Suprapubic skin (tissue), 4 donors: Measurements from ENCODE around the gene SPECC1L. TPM values are rescaled to one million over a fixed set of nuclear protein-coding genes. Genes with fewer than 3 reads are reported as not detected.
"Not testable (repeated sequence)": the region's sequence is repeated elsewhere in the genome, so short reads cannot be mapped to it uniquely, and the experiment has no call there.

Experiments
- DNase-seq, 2 donors: peaks; one replicate each; pipeline ENCODE4 v3.0.0-alpha.2; 2019; ENCODE audit warnings: low spot score in 2 of 2
- H3K27ac ChIP-seq: fragments of 200-600 bp; sonication (generic); one replicate; pipeline ENCODE4 v1.5.1; 2019
- H3K27me3 ChIP-seq: fragments of 200-600 bp; sonication (generic); one replicate; pipeline ENCODE4 v1.5.1; 2019
- H3K36me3 ChIP-seq: fragments of 200-600 bp; sonication (generic); one replicate; pipeline ENCODE4 v1.5.1; 2019
- H3K4me1 ChIP-seq: fragments of 200-600 bp; sonication (generic); one replicate; pipeline ENCODE4 v1.5.1; 2019
- H3K4me3 ChIP-seq: fragments of 200-600 bp; sonication (generic); one replicate; pipeline ENCODE4 v1.5.1; 2019; ENCODE audit warnings: mild to moderate bottlenecking
- H3K9me3 ChIP-seq: fragments of 200-600 bp; sonication (generic); one replicate; pipeline ENCODE4 v1.5.1; 2019
- EP300 ChIP-seq: sonication (generic); formaldehyde crosslinking; IDR thresholded peaks from one replicate; pipeline ENCODE4 v1.6.1; 2017; ENCODE audit warnings: antibody characterized with exemption
- POLR2A ChIP-seq, 2 donors: fragments of 450-650 bp; IDR thresholded peaks; one replicate each; pipeline ENCODE4 v1.6.1; 2017; ENCODE audit warnings: antibody characterized with exemption in 2 of 2, mild to moderate bottlenecking in 2 of 2, moderate library complexity in 2 of 2
- POLR2AphosphoS5 ChIP-seq, 3 donors: sonication (generic); formaldehyde crosslinking; IDR thresholded peaks; one replicate each; pipeline ENCODE4 v1.6.1; 2017; ENCODE audit warnings: antibody characterized with exemption in 3 of 3
- WGBS: methylation state at CpG from one replicate; pipeline ENCODE4 v1.1.5; 2018; 5-methylcytosine and 5-hydroxymethylcytosine counted together
- total RNA-seq, 4 donors: library from RNA; depleted of rRNA; stranded (reverse); fragments of >200 nt; gene quantifications; one replicate each; pipeline ENCODE4 v1.1.0, GENCODE V29; 2016
- TF ChIP-seq, protein P1 (sequence below), 2 donors: fragments of 200-600 bp in 1 of 2; fragments of 450-650 bp in 1 of 2; sonication (generic) in 1 of 2; IDR thresholded peaks; one replicate each; pipeline ENCODE4 v1.5.1; 2016 to 2019; ENCODE audit warnings: antibody characterized with exemption in 2 of 2, mild to moderate bottlenecking in 1 of 2, moderate library complexity in 1 of 2

The SPECC1L gene
- total RNA-seq, 4 donors from 2014 or later = 15.7 to 28.5 (median 21.4) TPM

DNA sequence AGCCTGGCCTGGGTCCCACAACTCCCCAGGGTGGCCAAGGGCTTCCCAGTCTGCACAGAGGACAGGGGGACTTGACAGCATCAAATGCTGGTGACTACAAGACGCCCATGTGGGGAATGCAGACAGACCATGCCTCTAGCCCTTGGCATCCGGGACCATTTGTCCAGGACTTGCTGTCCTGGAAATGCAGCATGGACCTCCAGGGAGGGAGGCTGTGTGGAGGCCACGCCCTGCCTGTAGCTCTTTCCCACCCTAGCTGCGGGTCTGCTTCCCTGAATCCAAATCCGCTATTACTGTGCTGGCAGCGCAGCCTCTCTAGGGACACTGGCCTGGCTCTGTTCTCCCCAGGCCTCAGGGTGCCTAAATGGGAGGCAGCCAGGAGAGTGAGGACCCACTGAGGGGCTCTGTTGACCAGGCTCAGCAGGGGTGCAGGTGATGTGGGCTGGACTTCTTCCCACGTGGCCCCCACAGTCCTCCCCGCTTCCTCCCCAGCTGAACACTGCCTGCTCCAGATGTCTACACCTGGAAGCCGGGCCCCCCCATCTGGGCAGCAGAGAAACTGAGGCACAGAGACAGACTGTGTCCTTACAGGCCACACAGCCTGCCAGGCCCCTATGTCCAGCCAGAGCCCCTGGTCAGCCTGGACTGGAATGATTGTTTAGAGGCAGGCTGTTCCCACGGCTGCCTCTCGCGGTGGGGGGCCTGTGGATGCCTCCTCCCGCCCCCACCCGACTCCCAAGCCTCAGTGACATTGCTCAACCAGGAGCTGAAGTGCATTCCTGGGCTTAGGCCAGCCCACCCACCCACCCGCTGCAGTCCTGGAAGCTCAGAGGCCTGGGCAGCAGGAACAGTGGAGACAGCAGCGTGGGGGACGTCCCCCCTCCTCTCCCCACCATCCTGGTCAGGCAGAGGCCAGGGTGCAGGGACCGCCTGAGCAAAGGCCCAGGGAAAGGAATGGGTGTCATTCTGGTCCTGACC lies 24.8 kb upstream of the SPECC1L start:
- not testable (repeated sequence) for H3K9me3 ChIP-seq, H3K27me3 ChIP-seq, H3K36me3 ChIP-seq
- H3K4me3 ChIP-seq = peak overlapping the region; percentile 47
- peaks cover 46% of the 10 kb centered on the region for H3K4me1 ChIP-seq
- H3K27ac ChIP-seq = peak overlapping the region; percentile 91
- peak; percentile 88 to 92 for DNase-seq
- whole genome bisulfite sequencing = 30% methylated on average over 2 of the region's 18 CpGs
- TF ChIP-seq POLR2AphosphoS5 (IDR thresholded peaks at IDR 0.05) (peak in 2 of 3 donors; percentile 46 to 97), EP300 (peak; percentile 40)

DNA sequence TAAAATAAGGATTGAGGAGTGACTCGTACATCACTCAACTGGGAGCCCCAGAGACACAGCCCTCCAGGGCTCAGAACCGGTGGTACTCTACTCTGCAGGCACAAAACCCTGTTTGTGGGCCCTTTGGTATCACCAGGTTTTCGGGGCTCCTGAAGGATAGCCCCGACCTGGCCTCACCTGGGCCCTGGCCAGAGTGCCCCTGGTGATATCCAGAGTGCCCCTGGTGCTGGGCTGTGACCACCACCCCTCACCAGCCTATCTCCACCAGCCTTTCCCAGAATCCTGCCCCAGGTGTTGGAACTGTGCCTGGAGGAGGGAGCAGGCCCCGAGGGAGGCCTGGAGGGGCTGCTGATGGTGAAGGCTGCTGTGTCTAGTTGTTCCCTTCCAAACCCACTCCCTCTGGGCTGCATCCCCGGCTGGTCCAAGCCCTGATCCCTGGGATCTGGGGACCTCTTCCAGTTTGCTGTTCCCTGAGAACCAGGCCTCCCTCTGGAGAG lies 23.6 kb upstream of the SPECC1L start:
- Histone ChIP-seq H3K27me3 (no peaks in the 10 kb centered on the region), H3K4me3 (no peak overlapping the region), H3K27ac (peak overlapping the region; percentile 91), H3K36me3 (no peaks in the 10 kb centered on the region), H3K4me1 (peaks cover 45% of the 10 kb centered on the region), H3K9me3 (no peaks in the 10 kb centered on the region)
- WGBS = 62% methylated on average over 4 of the region's 6 CpGs
- no peak for DNase-seq
- TF ChIP-seq, protein P1, sequence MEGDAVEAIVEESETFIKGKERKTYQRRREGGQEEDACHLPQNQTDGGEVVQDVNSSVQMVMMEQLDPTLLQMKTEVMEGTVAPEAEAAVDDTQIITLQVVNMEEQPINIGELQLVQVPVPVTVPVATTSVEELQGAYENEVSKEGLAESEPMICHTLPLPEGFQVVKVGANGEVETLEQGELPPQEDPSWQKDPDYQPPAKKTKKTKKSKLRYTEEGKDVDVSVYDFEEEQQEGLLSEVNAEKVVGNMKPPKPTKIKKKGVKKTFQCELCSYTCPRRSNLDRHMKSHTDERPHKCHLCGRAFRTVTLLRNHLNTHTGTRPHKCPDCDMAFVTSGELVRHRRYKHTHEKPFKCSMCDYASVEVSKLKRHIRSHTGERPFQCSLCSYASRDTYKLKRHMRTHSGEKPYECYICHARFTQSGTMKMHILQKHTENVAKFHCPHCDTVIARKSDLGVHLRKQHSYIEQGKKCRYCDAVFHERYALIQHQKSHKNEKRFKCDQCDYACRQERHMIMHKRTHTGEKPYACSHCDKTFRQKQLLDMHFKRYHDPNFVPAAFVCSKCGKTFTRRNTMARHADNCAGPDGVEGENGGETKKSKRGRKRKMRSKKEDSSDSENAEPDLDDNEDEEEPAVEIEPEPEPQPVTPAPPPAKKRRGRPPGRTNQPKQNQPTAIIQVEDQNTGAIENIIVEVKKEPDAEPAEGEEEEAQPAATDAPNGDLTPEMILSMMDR (IDR thresholded peaks at IDR 0.05) = no peak
- TF ChIP-seq POLR2AphosphoS5 (IDR thresholded peaks at IDR 0.05) (no peak), POLR2A (IDR thresholded peaks at IDR 0.05) (no peak), EP300 (no peak)

DNA sequence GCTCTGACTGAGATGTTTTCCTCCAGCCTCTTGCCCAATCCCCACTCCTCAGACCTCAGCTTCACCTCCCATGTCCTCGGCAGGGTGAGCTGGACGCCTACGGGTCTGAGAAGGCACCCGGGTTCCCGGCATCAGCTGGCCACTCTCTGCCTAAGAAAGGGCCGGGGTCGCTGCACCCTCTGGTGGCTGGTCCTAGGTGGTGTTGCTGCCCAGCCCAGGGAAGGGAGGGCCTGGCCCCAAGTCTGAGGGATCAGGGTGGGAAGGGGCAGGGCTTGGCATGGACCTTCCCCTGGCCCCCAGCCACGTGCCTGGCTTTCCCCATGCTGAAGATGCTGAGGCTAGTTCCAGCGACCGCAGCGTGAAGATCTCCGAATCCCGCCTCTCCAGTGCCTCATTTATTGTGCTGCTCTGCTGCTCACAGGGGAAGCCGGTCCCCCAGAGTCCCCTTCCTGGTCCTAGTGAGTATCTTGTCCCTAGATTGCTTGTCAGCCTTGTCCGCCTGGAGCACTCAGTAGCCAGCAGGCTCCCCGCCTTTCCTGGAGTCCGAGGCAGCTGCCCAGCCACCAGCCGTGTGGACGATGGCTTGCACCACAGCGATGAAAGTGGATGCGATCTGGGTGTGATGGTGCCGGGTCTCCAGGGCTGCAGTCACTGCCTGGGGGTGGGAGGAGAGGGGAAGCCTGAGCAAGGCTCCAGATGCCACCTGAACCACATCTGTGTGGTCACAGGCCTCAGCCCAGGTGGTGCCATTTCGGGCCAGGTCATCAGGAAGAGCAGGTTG lies 22.9 kb upstream of the SPECC1L start:
- H3K27me3 ChIP-seq = no peaks in the 10 kb centered on the region
- no peaks in the 10 kb centered on the region for H3K9me3 ChIP-seq
- TF ChIP-seq EP300 = no peak
- TF ChIP-seq, protein P1 (IDR thresholded peaks at IDR 0.05) = peak; percentile 84 to 92
- TF ChIP-seq POLR2AphosphoS5 (IDR thresholded peaks at IDR 0.05) = peak in 2 of 3 donors; percentile 16 to 73
- H3K4me3 ChIP-seq = no peak overlapping the region
- DNase-seq = peak; percentile 96
- peaks cover 39% of the 10 kb centered on the region for H3K4me1 ChIP-seq
- WGBS = 21% methylated on average over 13 of the region's 23 CpGs
- H3K27ac ChIP-seq = peak overlapping the region; percentile 91
- no peaks in the 10 kb centered on the region for H3K36me3 ChIP-seq

DNA sequence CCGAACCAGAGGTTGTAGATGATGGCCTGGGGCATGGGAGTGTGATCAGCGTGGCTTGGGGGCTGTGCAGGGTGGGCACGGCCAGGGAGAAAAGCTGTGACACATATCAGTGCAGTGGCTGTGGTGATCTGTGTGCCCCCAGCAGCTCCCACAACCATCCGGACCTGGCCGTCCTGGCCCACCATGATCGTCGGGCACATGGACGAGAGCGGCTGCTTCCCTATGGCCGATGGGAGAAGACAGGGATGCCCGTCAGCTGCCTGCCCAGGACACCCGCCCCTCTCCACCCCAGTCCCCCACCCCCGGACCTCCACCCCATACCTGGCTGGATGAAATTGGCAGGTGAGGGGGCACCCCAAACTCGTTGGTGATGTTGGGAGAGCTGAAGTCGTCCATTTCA lies 22.0 kb upstream of the SPECC1L start:
- H3K36me3 ChIP-seq, H3K9me3 ChIP-seq, H3K27me3 ChIP-seq, H3K4me3 ChIP-seq, H3K27ac ChIP-seq: not testable (repeated sequence)
- DNase-seq = peak in 1 of 2 donors; percentile 51
- WGBS = no CpG with 5 or more reads among the region's 15 CpGs
- H3K4me1 ChIP-seq = peaks cover 33% of the 10 kb centered on the region

DNA sequence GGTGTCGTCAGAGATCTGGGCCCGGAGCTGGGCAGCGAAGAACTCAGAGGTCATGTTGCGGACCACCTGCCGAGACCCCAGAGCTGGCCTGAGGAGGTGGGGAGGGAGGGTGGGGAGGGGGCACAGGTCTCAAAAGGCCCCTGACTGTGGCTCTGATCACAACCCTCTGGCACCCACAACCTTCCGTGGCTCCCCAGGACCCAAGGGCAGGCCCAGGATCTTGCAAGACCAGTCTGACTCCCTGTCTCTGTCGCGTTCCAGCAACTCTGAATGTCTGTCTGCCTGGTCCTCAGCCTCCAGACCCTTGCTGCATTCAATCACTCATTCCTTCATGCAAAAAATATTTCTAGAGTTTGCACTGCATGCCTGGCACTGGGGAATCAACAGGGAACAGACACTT lies 21.2 kb upstream of the SPECC1L start:
- not testable (repeated sequence) for H3K27me3 ChIP-seq, H3K36me3 ChIP-seq, H3K27ac ChIP-seq, H3K9me3 ChIP-seq, H3K4me3 ChIP-seq
- no CpG with 5 or more reads among the region's 8 CpGs for WGBS
- peaks cover 28% of the 10 kb centered on the region for H3K4me1 ChIP-seq
- peak in 1 of 2 donors; percentile 50 for DNase-seq

DNA sequence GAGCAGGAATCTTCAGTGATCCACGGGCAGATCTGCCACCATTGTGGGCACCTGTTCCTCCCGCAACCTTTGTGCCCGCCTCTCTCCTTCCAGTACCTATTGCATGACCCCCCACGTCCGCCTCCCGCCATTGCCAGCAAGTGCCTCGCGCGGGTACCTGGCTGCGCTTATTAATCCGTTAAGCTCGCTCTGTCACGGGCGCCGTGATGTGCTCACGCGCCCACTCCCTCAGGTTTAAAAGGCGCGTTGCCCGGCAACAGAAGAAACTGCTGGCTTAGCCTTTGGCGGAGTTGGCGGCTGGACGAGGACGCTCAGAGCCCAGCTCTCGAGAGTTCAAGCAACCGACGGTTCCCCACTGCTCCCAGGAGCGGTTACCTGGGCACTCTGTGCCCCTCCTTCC lies 19.3 kb upstream of the SPECC1L start:
- peak in 1 of 2 donors; percentile 7 for DNase-seq

DNA sequence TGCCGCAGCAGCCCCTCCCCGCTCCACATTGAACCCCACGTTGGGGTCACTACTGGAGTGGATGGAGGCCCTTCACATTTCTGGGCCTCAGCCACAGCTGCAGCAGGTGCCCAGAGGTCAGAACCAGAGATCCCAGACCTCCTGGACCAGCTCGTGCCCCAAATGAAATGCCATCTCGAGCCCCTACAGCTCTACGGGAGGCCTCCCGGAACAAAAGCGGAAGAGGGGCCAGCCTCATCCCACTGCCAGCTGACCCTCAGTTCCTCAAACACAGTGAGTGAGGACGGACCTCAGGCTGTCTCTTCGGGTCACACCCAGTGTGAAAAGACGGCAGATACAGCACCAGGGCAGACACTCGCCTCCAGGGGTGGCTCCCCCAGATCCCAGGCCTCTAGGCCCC lies 17.5 kb upstream of the SPECC1L start:
- not testable (repeated sequence) for H3K4me1 ChIP-seq, DNase-seq, H3K36me3 ChIP-seq, H3K9me3 ChIP-seq, H3K27ac ChIP-seq, H3K4me3 ChIP-seq, H3K27me3 ChIP-seq
- WGBS = 97% methylated on average over 6 of the region's 12 CpGs

More for the DNA sequence above, 19.3 kb upstream of the SPECC1L start:
- H3K27ac ChIP-seq, H3K4me3 ChIP-seq, H3K27me3 ChIP-seq, H3K36me3 ChIP-seq, H3K9me3 ChIP-seq: not testable (repeated sequence)
- peaks cover 16% of the 10 kb centered on the region for H3K4me1 ChIP-seq
- WGBS = no CpG with 5 or more reads among the region's 28 CpGs

DNA sequence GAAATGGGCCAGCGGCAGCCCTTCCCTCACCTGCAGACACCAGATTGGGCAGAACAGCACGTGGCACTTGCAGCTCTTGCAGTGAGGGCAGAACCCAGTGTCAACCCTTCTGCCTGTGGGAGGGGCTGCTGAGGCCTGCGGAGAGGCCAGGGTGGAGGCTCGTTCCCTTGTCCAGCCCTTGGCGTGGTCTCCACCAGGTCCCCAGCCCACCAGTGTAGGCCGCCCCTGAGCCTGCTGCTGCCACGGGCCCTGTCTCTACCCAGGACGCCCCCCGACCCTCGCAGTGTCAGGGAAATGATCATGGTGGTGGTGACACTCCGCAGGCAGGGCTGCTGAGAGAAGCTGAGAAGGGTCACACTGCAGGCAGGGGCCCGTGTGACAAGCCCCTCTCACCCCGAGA lies 14.5 kb upstream of the SPECC1L start:
- WGBS = 100% methylated on average over 1 of the region's 13 CpGs
- H3K36me3 ChIP-seq, H3K27ac ChIP-seq, H3K27me3 ChIP-seq, H3K4me1 ChIP-seq, H3K4me3 ChIP-seq, DNase-seq, H3K9me3 ChIP-seq: not testable (repeated sequence)

DNA sequence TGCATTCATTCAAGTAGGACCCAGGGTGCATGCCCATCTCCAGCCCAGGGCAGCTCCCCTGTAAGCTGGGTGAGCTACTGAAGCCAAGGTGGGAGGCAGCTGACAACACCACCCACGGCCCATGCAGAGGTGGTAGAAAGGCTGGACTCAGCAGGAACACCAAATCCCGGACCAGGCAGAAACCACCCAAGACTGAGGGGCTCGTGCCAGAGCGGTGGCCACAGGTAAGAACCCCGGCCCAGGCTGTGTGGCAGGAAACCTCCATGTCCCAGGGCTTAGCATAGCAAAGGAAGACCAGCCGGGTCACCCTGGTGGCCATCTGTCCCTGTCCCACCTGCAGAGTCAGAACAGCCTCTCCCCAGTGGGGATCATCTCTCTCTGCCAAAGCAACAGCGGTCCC lies 13.9 kb upstream of the SPECC1L start:
- not testable (repeated sequence) for DNase-seq, H3K27ac ChIP-seq, H3K36me3 ChIP-seq, H3K9me3 ChIP-seq, H3K27me3 ChIP-seq, H3K4me1 ChIP-seq, H3K4me3 ChIP-seq
- no CpG with 5 or more reads among the region's 7 CpGs for WGBS
